ENCODE measurements around the gene KIAA0408.

DNA sequence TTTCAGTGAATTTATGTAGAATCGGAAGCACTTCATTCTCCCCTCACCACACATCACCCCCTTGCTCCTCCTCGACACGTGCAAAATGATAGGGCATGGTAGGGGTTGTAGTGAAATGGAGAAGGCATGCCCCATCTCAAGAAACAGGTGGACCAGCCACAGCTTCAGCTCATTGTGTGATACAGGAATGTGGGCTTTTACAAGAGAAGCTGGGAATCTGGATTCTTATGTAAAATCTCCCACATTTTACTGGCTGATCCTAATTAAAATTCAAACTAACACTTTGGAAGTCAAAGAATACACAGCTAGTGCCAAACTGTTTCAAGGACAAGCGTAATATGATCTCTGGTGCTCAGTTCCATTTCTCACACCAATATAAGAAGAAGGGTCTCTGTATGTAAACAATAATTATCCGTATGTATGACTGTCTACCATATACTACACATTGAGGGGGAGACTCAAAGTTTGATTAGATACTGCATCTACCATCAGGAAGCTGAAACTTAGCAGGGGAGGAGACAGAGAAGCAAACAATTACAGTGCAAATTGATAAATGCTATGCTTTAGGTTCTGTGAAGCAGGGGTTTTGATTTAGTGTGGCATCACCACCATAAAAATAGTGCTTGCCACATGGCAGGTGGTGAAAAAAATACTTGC lies 24.3 kb upstream of the KIAA0408 start:
- TF ChIP-seq, protein P1, sequence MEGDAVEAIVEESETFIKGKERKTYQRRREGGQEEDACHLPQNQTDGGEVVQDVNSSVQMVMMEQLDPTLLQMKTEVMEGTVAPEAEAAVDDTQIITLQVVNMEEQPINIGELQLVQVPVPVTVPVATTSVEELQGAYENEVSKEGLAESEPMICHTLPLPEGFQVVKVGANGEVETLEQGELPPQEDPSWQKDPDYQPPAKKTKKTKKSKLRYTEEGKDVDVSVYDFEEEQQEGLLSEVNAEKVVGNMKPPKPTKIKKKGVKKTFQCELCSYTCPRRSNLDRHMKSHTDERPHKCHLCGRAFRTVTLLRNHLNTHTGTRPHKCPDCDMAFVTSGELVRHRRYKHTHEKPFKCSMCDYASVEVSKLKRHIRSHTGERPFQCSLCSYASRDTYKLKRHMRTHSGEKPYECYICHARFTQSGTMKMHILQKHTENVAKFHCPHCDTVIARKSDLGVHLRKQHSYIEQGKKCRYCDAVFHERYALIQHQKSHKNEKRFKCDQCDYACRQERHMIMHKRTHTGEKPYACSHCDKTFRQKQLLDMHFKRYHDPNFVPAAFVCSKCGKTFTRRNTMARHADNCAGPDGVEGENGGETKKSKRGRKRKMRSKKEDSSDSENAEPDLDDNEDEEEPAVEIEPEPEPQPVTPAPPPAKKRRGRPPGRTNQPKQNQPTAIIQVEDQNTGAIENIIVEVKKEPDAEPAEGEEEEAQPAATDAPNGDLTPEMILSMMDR (IDR thresholded peaks at IDR 0.05), result no peak
- TF ChIP-seq POLR2A (IDR thresholded peaks at IDR 0.05), result no peak

Data from uterus (tissue), 2 donors.